Pancreas (tissue), 10 donors: ENCODE results near the gene MKRN3. TPM values are rescaled to one million over a fixed set of nuclear protein-coding genes. Genes with fewer than 3 reads are reported as not detected.

ENCODE experiments used
- ATAC-seq, 4 donors: fragments of 200-7000 bp; cut with Tn5 transposase; one replicate each; pipeline versions ENCODE4 v1.8.0 to v1.9.1; 2020; ENCODE audit warnings: mild to moderate bottlenecking in 4 of 4, moderate library complexity in 4 of 4
- DNase-seq, 6 donors: peaks; one replicate each; pipeline ENCODE4 v3.0.0-alpha.2; 2020
- FAIRE-seq: peaks from 2 replicates; lab custom pipeline; 2012; peaks lifted over from hg19 to GRCh38; lab: Jason Lieb, UNC
- H3K27ac ChIP-seq, 4 donors: fragments of 200-600 bp; sonication (generic); 1 replicate in 3 of 4; 2 replicates in 1 of 4; pipeline versions ENCODE4 v1.5.0 to v1.8.0; 2020
- H3K27me3 ChIP-seq, 4 donors: fragments of 200-600 bp; one replicate each; pipeline ENCODE4 v1.8.0; 2021
- H3K36me3 ChIP-seq, 3 donors: fragments of 200-600 bp; sonication (generic) in 1 of 3; one replicate each; pipeline versions ENCODE4 v1.5.0 to v1.8.0; 2020 to 2021
- H3K4me1 ChIP-seq, 3 donors: fragments of 200-600 bp; one replicate each; pipeline ENCODE4 v1.8.0; 2021
- H3K4me3 ChIP-seq, 4 donors: fragments of 200-600 bp; sonication (generic) in 2 of 4; one replicate each; pipeline versions ENCODE4 v1.5.0 to v1.8.0; 2020 to 2021
- H3K9me3 ChIP-seq, 4 donors: fragments of 200-600 bp; one replicate each; pipeline ENCODE4 v1.8.0; 2021
- WGBS, 2 donors: extraction: QIAGEN DNeasy Blood & Tissue Kit; methylation state at CpG; one replicate each; pipeline ENCODE4 v1.1.7; 2013; 5-methylcytosine and 5-hydroxymethylcytosine counted together
- intact Hi-C, 3 donors: fragments of 100-400 bp; cut with DNase I; formaldehyde crosslinking; loops; one replicate each; pipeline versions ENCODE4 v1.11.1 to v1.14.2; 2022
- polyA plus RNA-seq, 2 donors: library from polyadenylated mRNA; stranded (reverse); fragments of 200-250 nt; gene quantifications; one replicate each; pipeline ENCODE4 v1.2.3, GENCODE V29; 2013
- total RNA-seq, 6 donors: library from RNA; stranded (reverse); fragmentation: NEBNext Ultra II Directional in 4 of 6; extraction: Animal tissue kit (Norgen Biotek cat#: 25700) in 4 of 6; gene quantifications; one replicate each; pipeline versions ENCODE4 v1.2.1 to v1.2.4, GENCODE V29; 2021 to 2023
- TF ChIP-seq, protein P1 (sequence below), 4 donors: fragments of 200-600 bp; sonication (generic) in 3 of 4; IDR thresholded peaks; one replicate each; pipeline versions ENCODE4 v1.5.0 to v1.8.0; 2021; ENCODE audit warnings: antibody characterized with exemption in 4 of 4
- donor health status: healthy with polysubstance abuse.
- donor health status: DM: no; HTN: no; CAD: no; lungs with moderate emphysema.
- donor health status: DM: no; HTN: no; CAD: no.
- donor health status: control.
- donor health status: control.
- donor health status: Bipolar disorder and iron deficiency.
- donor health status: DM: yes; HTN: yes; CAD: no.
- donor health status: DM: no; HTN: no; CAD: no.
- donor health status: DM: no; HTN: no; CAD: no.
- donor health status: DM: yes; HTN: yes; CAD: no.

The MKRN3 gene
- total RNA-seq (1 to 10 TPM in 1 of 6 donors, under 1 TPM in 1, not detected in 4; 0.43 to 2.1 TPM), polyA plus RNA-seq (under 1 TPM; 0.40 to 0.42 TPM)

DNA sequence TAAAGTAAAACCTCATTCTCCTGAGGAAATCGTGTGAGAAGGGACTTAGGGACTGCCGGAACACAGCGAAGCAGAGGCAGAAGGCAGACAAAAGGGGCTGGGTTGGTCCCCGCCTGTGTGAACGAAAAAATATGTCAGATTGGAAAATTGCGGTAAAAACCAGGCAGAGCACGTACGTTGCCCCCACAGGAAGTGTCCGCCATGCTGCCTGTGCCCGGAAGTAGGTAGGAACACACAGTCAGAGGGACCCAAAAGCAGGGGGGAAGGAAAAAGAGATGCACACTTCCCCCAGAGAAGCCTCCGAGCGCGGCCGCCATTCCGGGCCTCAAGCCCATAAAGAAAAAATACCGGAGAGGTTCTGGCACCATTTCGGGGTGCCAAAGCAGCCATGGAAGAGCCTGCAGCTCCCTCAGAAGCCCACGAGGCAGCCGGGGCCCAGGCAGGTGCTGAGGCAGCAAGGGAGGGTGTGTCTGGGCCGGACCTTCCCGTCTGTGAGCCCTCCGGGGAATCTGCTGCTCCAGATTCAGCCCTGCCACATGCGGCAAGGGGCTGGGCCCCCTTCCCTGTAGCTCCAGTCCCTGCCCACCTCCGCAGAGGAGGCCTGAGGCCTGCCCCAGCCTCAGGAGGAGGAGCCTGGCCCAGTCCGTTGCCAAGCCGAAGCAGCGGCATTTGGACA, at the start of gene MKRN3:
MKRN3 (plus strand) TSS at position 280 of the 676 bp plus-strand sequence; CDS start at position 389, 109 bp downstream.
- Histone ChIP-seq H3K36me3 (no peaks in the 10 kb centered on the region), H3K4me1 (peaks cover 1 to 11% (median 6%) of the 10 kb centered on the region in 3 donors), H3K9me3 (no peaks in the 10 kb centered on the region), H3K27ac (no peak within 1 kb of the TSS), H3K27me3 (no peaks in the 10 kb centered on the region), H3K4me3 (peak within 1 kb of the TSS in 1 of 4 donors; percentile 6)
- DNase-seq (peak in 3 of 6 donors; percentile 20 to 57 (median 46)), ATAC-seq (no peak), FAIRE-seq (no peak)
- TF ChIP-seq, protein P1, sequence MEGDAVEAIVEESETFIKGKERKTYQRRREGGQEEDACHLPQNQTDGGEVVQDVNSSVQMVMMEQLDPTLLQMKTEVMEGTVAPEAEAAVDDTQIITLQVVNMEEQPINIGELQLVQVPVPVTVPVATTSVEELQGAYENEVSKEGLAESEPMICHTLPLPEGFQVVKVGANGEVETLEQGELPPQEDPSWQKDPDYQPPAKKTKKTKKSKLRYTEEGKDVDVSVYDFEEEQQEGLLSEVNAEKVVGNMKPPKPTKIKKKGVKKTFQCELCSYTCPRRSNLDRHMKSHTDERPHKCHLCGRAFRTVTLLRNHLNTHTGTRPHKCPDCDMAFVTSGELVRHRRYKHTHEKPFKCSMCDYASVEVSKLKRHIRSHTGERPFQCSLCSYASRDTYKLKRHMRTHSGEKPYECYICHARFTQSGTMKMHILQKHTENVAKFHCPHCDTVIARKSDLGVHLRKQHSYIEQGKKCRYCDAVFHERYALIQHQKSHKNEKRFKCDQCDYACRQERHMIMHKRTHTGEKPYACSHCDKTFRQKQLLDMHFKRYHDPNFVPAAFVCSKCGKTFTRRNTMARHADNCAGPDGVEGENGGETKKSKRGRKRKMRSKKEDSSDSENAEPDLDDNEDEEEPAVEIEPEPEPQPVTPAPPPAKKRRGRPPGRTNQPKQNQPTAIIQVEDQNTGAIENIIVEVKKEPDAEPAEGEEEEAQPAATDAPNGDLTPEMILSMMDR (IDR thresholded peaks at IDR 0.05): no peak
- intact Hi-C loops: loop anchor here in 1 of 3 donors (10.0 kb wide), 1 partner anchor 59 kb away; no protein-coding TSS in a partner anchor
- WGBS, 2 donors: 80 to 86% methylated on average over 27 of the region's 27 CpGs

DNA sequence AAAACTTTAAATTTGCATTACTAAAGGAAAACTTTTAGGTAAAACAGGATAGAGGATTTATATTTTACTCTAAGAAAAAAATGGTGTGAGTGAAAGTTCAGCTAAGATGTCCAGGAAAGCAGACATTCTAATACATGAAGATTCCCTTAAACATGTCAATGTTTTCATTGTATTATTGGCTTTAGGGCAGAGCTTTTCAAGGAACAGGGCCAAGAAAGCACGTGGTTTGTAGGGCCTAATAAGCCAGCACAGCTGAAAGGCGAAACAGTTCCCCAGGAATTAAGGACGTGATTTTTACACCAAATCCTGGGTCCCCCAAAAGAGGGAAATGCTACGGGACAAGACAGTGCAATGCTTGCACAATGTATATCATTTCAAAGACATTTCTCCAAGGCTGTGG, 48.6 kb upstream of the MKRN3 start:
- H3K27me3 ChIP-seq: no peaks in the 10 kb centered on the region
- H3K4me1 ChIP-seq: no peaks in the 10 kb centered on the region
- WGBS, 2 donors: 73 to 75% methylated on average over 4 of the region's 4 CpGs
- ATAC-seq: no peak
- H3K27ac ChIP-seq: no peak overlapping the region
- H3K4me3 ChIP-seq: no peak overlapping the region
- intact Hi-C loops: no loop called here
- no peaks in the 10 kb centered on the region for H3K36me3 ChIP-seq
- DNase-seq: no peak
- FAIRE-seq: no peak
- no peaks in the 10 kb centered on the region for H3K9me3 ChIP-seq
- TF ChIP-seq, protein P1 (IDR thresholded peaks at IDR 0.05): no peak

DNA sequence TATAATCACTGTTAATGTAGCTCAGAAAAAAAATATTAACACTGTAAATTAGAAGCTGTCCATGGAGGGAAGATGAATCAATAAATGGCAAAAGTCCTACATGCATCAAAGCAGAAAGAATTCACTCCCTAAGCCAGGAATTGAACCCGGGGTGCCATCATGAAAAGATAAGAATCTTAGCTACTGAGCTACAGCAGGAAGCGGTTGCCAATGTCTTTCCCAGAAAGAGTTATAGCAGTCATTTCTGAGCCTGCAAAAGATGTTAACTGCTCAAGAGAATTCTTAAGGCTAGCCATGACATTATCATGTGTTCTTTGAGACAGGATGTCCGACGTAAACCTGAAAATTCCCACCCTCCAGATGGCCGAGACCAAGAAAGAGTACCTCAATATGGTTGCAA, 47.4 kb upstream of the MKRN3 start:
- Histone ChIP-seq H3K27me3 (no peaks in the 10 kb centered on the region), H3K27ac (no peak overlapping the region), H3K4me3 (no peak overlapping the region), H3K9me3 (no peaks in the 10 kb centered on the region), H3K4me1 (no peaks in the 10 kb centered on the region), H3K36me3 (no peaks in the 10 kb centered on the region)
- no peak for ATAC-seq
- intact Hi-C loops: no loop called here
- TF ChIP-seq, protein P1 (IDR thresholded peaks at IDR 0.05): no peak
- FAIRE-seq: no peak
- 81 to 84% methylated on average over 5 of the region's 5 CpGs for WGBS, 2 donors
- DNase-seq: no peak

DNA sequence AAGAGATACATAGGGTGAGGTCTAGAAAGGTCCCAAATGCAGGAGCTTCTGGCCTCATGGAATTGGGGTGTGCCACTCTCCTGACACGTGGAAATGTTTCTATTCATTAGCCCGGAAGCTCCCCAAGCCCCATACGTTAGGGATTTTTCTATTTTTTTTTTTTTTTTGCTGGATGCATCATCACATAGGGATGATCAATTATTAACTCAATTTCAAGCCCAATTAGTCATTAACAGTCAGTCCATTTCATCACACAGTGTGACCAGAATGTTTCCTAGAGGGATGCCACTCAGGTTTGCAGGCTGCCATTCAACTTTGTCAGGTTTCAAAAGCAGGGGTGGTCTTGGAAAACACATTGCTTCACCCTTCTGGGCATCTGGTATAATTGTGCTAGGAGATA, 40.7 kb upstream of the MKRN3 start:
- H3K4me1 ChIP-seq: no peaks in the 10 kb centered on the region
- H3K9me3 ChIP-seq: no peaks in the 10 kb centered on the region
- WGBS, 2 donors: 65 to 67% methylated on average over 3 of the region's 3 CpGs
- ATAC-seq (no peak), DNase-seq (no peak), FAIRE-seq (no peak)
- H3K36me3 ChIP-seq: no peaks in the 10 kb centered on the region
- intact Hi-C loops: no loop called here
- no peaks in the 10 kb centered on the region for H3K27me3 ChIP-seq
- TF ChIP-seq, protein P1 (IDR thresholded peaks at IDR 0.05): no peak
- no peak overlapping the region for H3K4me3 ChIP-seq
- no peak overlapping the region for H3K27ac ChIP-seq

DNA sequence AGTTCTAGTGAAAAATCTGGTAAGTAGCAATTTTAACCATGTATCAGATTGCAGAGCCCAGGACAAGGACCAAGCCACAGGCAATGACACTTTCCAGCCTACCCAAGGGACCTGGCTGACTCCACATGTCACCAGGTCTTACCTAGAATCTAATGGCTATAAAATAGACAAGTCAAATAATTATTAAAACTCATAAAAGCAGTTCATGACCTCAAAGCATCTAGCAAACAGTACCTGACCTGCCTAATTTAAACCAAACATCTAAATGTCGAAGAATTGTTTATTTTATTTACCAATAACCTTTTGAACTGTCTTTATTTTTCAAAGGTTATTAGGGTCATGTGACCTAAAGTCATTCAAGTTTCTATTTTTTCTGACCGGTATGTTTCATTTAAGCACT, 35.6 kb upstream of the MKRN3 start:
- TF ChIP-seq, protein P1 (IDR thresholded peaks at IDR 0.05): no peak
- Histone ChIP-seq H3K36me3 (no peaks in the 10 kb centered on the region), H3K9me3 (no peaks in the 10 kb centered on the region), H3K4me1 (no peaks in the 10 kb centered on the region), H3K4me3 (no peak overlapping the region), H3K27ac (no peak overlapping the region), H3K27me3 (no peaks in the 10 kb centered on the region)
- WGBS, 2 donors: 81 to 82% methylated on average over 2 of the region's 2 CpGs
- no peak for FAIRE-seq
- DNase-seq: no peak
- no peak for ATAC-seq
- intact Hi-C loops: no loop called here
